ENCODE data around the gene GMNC. TPM values are rescaled to one million over a fixed set of nuclear protein-coding genes. Genes with fewer than 3 reads are reported as not detected.
"Not testable (repeated sequence)": the region's sequence is repeated elsewhere in the genome, so short reads cannot be mapped to it uniquely, and the experiment has no call there.

The GMNC gene
- polyA plus RNA-seq, 1 experiment = not detected

GRCh38 chr3:190892395-190892902 is 30.0 kb upstream of the GMNC start:
- H3K4me3 ChIP-seq (ENCODE audit: low read depth, low read length) = no peak overlapping the region
- H3K36me3 ChIP-seq (ENCODE audit: control insufficient read depth, insufficient read depth, low read length) = no peaks in the 10 kb centered on the region
- TF ChIP-seq CTCF (IDR thresholded peaks at IDR 0.05; ENCODE audit: insufficient read depth, low read depth, low read length) = no peak
- H3K27me3 ChIP-seq (ENCODE audit: control insufficient read depth, insufficient read depth, low read length) = no peaks in the 10 kb centered on the region
- no peak for DNase-seq (ENCODE audit: low read depth)
- CTCF ChIA-PET = interaction anchor here (0.9 kb wide), 1 partner anchor 8 kb away, joined by 4 read pairs; no protein-coding TSS in a partner anchor
- POLR2A ChIA-PET = no interaction called here

- Histone ChIP-seq H3K36me3 (ENCODE audit: control insufficient read depth, insufficient read depth, low read length) (no peaks in the 10 kb centered on the region), H3K4me3 (ENCODE audit: low read depth, low read length) (no peak overlapping the region), H3K27me3 (ENCODE audit: control insufficient read depth, insufficient read depth, low read length) (no peaks in the 10 kb centered on the region)
- DNase-seq (ENCODE audit: low read depth) = no peak
- ChIA-PET CTCF (no interaction called here), POLR2A (no interaction called here)
- no peak for TF ChIP-seq CTCF (IDR thresholded peaks at IDR 0.05; ENCODE audit: insufficient read depth, low read depth, low read length)
Measured at GRCh38 chr3:190886945-190887344, 24.5 kb upstream of the GMNC start.

GRCh38 chr3:190883973-190884832 is 21.7 kb upstream of the GMNC start:
- POLR2A ChIA-PET = no interaction called here
- H3K4me3 ChIP-seq (ENCODE audit: low read depth, low read length) = no peak overlapping the region
- H3K27me3 ChIP-seq (ENCODE audit: control insufficient read depth, insufficient read depth, low read length) = no peaks in the 10 kb centered on the region
- DNase-seq (ENCODE audit: low read depth) = no peak
- H3K36me3 ChIP-seq (ENCODE audit: control insufficient read depth, insufficient read depth, low read length) = no peaks in the 10 kb centered on the region
- TF ChIP-seq CTCF (IDR thresholded peaks at IDR 0.05; ENCODE audit: insufficient read depth, low read depth, low read length) = peak; percentile 93
- CTCF ChIA-PET = interaction anchor here (0.6 to 5.1 kb wide), 11 partner anchors 8 to 1560 kb away, joined by 3 to 42 read pairs (median 4); no protein-coding TSS in a partner anchor

GRCh38 chr3:190883141-190883540 is 20.6 kb upstream of the GMNC start:
- Histone ChIP-seq H3K27me3 (ENCODE audit: control insufficient read depth, insufficient read depth, low read length) (no peaks in the 10 kb centered on the region), H3K36me3 (ENCODE audit: control insufficient read depth, insufficient read depth, low read length) (no peaks in the 10 kb centered on the region), H3K4me3 (ENCODE audit: low read depth, low read length) (no peak overlapping the region)
- DNase-seq (ENCODE audit: low read depth) = no peak
- POLR2A ChIA-PET = no interaction called here
- CTCF ChIA-PET = interaction anchor here (0.9 to 5.1 kb wide), 6 partner anchors 11 to 1561 kb away, joined by 3 to 42 read pairs (median 6); no protein-coding TSS in a partner anchor
- no peak for TF ChIP-seq CTCF (IDR thresholded peaks at IDR 0.05; ENCODE audit: insufficient read depth, low read depth, low read length)

- ChIA-PET POLR2A (no interaction called here), CTCF (no interaction called here)
- H3K27me3 ChIP-seq (ENCODE audit: control insufficient read depth, insufficient read depth, low read length) = no peaks in the 10 kb centered on the region
- no peak for DNase-seq (ENCODE audit: low read depth)
- no peak overlapping the region for H3K4me3 ChIP-seq (ENCODE audit: low read depth, low read length)
- no peaks in the 10 kb centered on the region for H3K36me3 ChIP-seq (ENCODE audit: control insufficient read depth, insufficient read depth, low read length)
- TF ChIP-seq CTCF (IDR thresholded peaks at IDR 0.05; ENCODE audit: insufficient read depth, low read depth, low read length) = peak; percentile 17; the same call in 1 of the 2 replicates
Measured at GRCh38 chr3:190877925-190878324, 15.4 kb upstream of the GMNC start.

- CTCF ChIA-PET = not testable (repeated sequence)
Measured at GRCh38 chr3:190876433-190876832, 13.9 kb upstream of the GMNC start.

GRCh38 chr3:190875061-190875460 is 12.6 kb upstream of the GMNC start:
- POLR2A ChIA-PET; H3K27me3 ChIP-seq (ENCODE audit: control insufficient read depth, insufficient read depth, low read length); H3K4me3 ChIP-seq (ENCODE audit: low read depth, low read length); DNase-seq (ENCODE audit: low read depth); CTCF ChIA-PET; H3K36me3 ChIP-seq (ENCODE audit: control insufficient read depth, insufficient read depth, low read length): not testable (repeated sequence)

More at GRCh38 chr3:190876433-190876832, 13.9 kb upstream of the GMNC start:
- H3K27me3 ChIP-seq (ENCODE audit: control insufficient read depth, insufficient read depth, low read length); DNase-seq (ENCODE audit: low read depth); H3K36me3 ChIP-seq (ENCODE audit: control insufficient read depth, insufficient read depth, low read length); POLR2A ChIA-PET; H3K4me3 ChIP-seq (ENCODE audit: low read depth, low read length): not testable (repeated sequence)

All from BJ (cell line).